ENCODE data around the gene PLXNA1. TPM values are rescaled to one million over a fixed set of nuclear protein-coding genes. Genes with fewer than 3 reads are reported as not detected.

The PLXNA1 gene
- total and polyA plus RNA-seq, 2 experiments from 2014 or later: 11.0 to 73.5 TPM

GRCh38 chr3:127017781-127018180 is 34.9 kb downstream of the PLXNA1 start (continued):
- TF ChIP-seq CTCF (conservative IDR thresholded peaks at IDR 0.05; ENCODE audit: low read depth in 2 of 2): no peak

- ATAC-seq (no peak), DNase-seq (ENCODE audit: low spot score) (no peak)
- Histone ChIP-seq H3K4me1 (ENCODE audit: insufficient read depth) (no peaks in the 10 kb centered on the region), H3K4me2 (no peak overlapping the region), H4K20me1 (replicated peaks; ENCODE audit: insufficient read depth) (no peaks in the 10 kb centered on the region), H3K9me2 (ENCODE audit: insufficient read depth) (no peaks in the 10 kb centered on the region), H3K4me3 (no peak overlapping the region), H2AFZ (no peak overlapping the region), H3K27me3 (ENCODE audit: insufficient read depth) (no peaks in the 10 kb centered on the region), H3K36me3 (ENCODE audit: insufficient read depth) (no peaks in the 10 kb centered on the region), H3K79me2 (replicated peaks; ENCODE audit: insufficient read depth) (no peaks in the 10 kb centered on the region), H3K27ac (ENCODE audit: low read depth) (no peak overlapping the region), H3F3A (replicated peaks; ENCODE audit: low read depth) (no peaks in the 10 kb centered on the region)
- Mint-ChIP-seq H3K4me1 (no peaks in the 10 kb centered on the region), H3K27me3 (ENCODE audit: insufficient read depth, low read depth, poor library complexity) (peaks cover 8% of the 10 kb centered on the region), H3K9me3 (no peaks in the 10 kb centered on the region), H3K36me3 (ENCODE audit: low read depth) (peaks cover 30% of the 10 kb centered on the region), H3K27ac (no peak overlapping the region), H3K4me3 (no peak overlapping the region)
- no peak for TF ChIP-seq CTCF (conservative IDR thresholded peaks at IDR 0.05; ENCODE audit: low read depth in 2 of 2)
- no peak for TF ChIP-seq POLR2AphosphoS5 (IDR thresholded peaks at IDR 0.05; ENCODE audit: low read depth)
- no peak for TF ChIP-seq ZNF331 (CRISPR knock-in tag; IDR thresholded peaks at IDR 0.05; ENCODE audit: low read depth)
- TF ChIP-seq REST (IDR thresholded peaks at IDR 0.05; ENCODE audit: unreplicated experiment): no peak
- no peak for TF ChIP-seq ZNF114 (CRISPR knock-in tag; IDR thresholded peaks at IDR 0.05)
- TF ChIP-seq EZH2 (IDR thresholded peaks at IDR 0.05; ENCODE audit: low read depth, unreplicated experiment): no peak
- TF ChIP-seq ZNF462 (CRISPR knock-in tag; IDR thresholded peaks at IDR 0.05): no peak
- no peak for TF ChIP-seq JUNB (IDR thresholded peaks at IDR 0.05; ENCODE audit: unreplicated experiment)
- TF ChIP-seq ETS1 (IDR thresholded peaks at IDR 0.05): no peak
- TF ChIP-seq STAT1 (IDR thresholded peaks at IDR 0.05; ENCODE audit: unreplicated experiment): no peak
Observed at GRCh38 chr3:127018306-127018828, 35.5 kb downstream of the PLXNA1 start.

Measured in GM23338 (cell line).